K562 (cell line): ENCODE data around the gene ITGA3. TPM values are rescaled to one million over a fixed set of nuclear protein-coding genes. Genes with fewer than 3 reads are reported as not detected.

Experiments used
- GTF3C2 ChIP-seq: IDR thresholded peaks from 3 replicates; pipeline ENCODE4 v1.6.1; 2011; ENCODE audit warnings: borderline replicate concordance, mild to moderate bottlenecking, moderate library complexity; ENCODE audit not compliant: insufficient read length; ENCODE audit errors: extremely low read depth
- HDAC8 ChIP-seq: fragments of 450-650 bp; IDR thresholded peaks from 2 replicates; pipeline ENCODE4 v1.6.1; 2016; ENCODE audit warnings: mild to moderate bottlenecking, missing genetic modification characterization, moderate library complexity, missing compliant biosample characterization
- HMBOX1 ChIP-seq: sonication (generic); IDR thresholded peaks from 2 replicates; pipeline ENCODE4 v1.6.1; 2016
- L3MBTL2 ChIP-seq: fragments of 450-650 bp; IDR thresholded peaks from 2 replicates; pipeline ENCODE4 v1.6.1; 2016; ENCODE audit warnings: mild to moderate bottlenecking, moderate library complexity
- MEF2A ChIP-seq: IDR thresholded peaks from 2 replicates; pipeline ENCODE4 v1.6.1; 2011; ENCODE audit warnings: low read depth, mild to moderate bottlenecking, low read length, moderate library complexity; ENCODE audit not compliant: control insufficient read depth
- NR2C2 ChIP-seq, 2 experiments: fragments of 200-800 bp in 1 of 2; sonication (Bioruptor generic) in 1 of 2; sonication (generic) in 1 of 2; formaldehyde crosslinking in 1 of 2; IDR thresholded peaks; 2 replicates each; pipeline versions ENCODE4 v1.6.1 to v1.8.0; 2016 to 2022; ENCODE audit warnings: mild to moderate bottlenecking in 1 of 2, missing compliant biosample characterization in 1 of 2, missing genetic modification characterization in 1 of 2, missing genetic modification reagents in 1 of 2
- PCBP1 ChIP-seq: fragments of 200-400 bp; formaldehyde crosslinking; IDR thresholded peaks from 2 replicates; pipeline ENCODE4 v1.6.1; 2018; ENCODE audit warnings: mild to moderate bottlenecking, low read depth, low read length; ENCODE audit not compliant: poor library complexity, severe bottlenecking
- PCBP2 ChIP-seq: fragments of 200-400 bp; formaldehyde crosslinking; IDR thresholded peaks from 2 replicates; pipeline ENCODE4 v1.6.1; 2018; ENCODE audit warnings: low read length, low read depth, mild to moderate bottlenecking, moderate library complexity; ENCODE audit not compliant: poor library complexity, severe bottlenecking
- POLR2A ChIP-seq: fragments of 450-650 bp; conservative IDR thresholded peaks from 2 replicates; pipeline ENCODE4 v1.6.1; 2016
- PREB ChIP-seq: sonication (generic); formaldehyde crosslinking; IDR thresholded peaks from 2 replicates; pipeline ENCODE4 v1.8.1; 2023; ENCODE audit warnings: mild to moderate bottlenecking, missing genetic modification reagents
- PTBP1 ChIP-seq: fragments of 200-400 bp; formaldehyde crosslinking; IDR thresholded peaks from 2 replicates; pipeline ENCODE4 v1.6.1; 2017; ENCODE audit warnings: low read depth, low read length
- RNF2 ChIP-seq: sonication (generic); IDR thresholded peaks from 2 replicates; pipeline ENCODE4 v1.6.1; 2016
- SNRNP70 ChIP-seq: fragments of 200-400 bp; formaldehyde crosslinking; optimal IDR thresholded peaks from 2 replicates; pipeline ENCODE3; 2017; ENCODE audit warnings: low read depth, low read length
- SP1 ChIP-seq: sonication (generic); formaldehyde crosslinking; IDR thresholded peaks from 2 replicates; pipeline ENCODE4 v1.8.1; 2022; ENCODE audit warnings: mild to moderate bottlenecking, missing genetic modification reagents
- TBL1XR1 ChIP-seq, 2 experiments: IDR thresholded peaks; 2 replicates each; pipeline ENCODE4 v1.6.1; 2012; ENCODE audit warnings: improper control_type of control experiment in 2 of 2, low read length in 2 of 2, mild to moderate bottlenecking in 1 of 2
- TCF7 ChIP-seq: sonication (generic); IDR thresholded peaks from 2 replicates; pipeline ENCODE4 v1.6.1; 2016; ENCODE audit warnings: antibody characterized with exemption, borderline replicate concordance
- TOE1 ChIP-seq, 2 experiments: fragments of 450-650 bp in 1 of 2; sonication (generic) in 1 of 2; formaldehyde crosslinking in 1 of 2; IDR thresholded peaks; 2 replicates each; pipeline versions ENCODE4 v1.7.1 to v1.8.0; 2016 to 2022; ENCODE audit warnings: borderline replicate concordance in 2 of 2, mild to moderate bottlenecking in 2 of 2, antibody characterized with exemption in 1 of 2, inconsistent platforms in 1 of 2, low read depth in 1 of 2, missing genetic modification reagents in 1 of 2, moderate library complexity in 1 of 2
- UBTF ChIP-seq, 2 experiments: IDR thresholded peaks; 2 replicates each; pipeline ENCODE4 v1.6.1; 2012; ENCODE audit warnings: improper control_type of control experiment in 2 of 2, low read depth in 2 of 2, low read length in 2 of 2, borderline replicate concordance in 1 of 2
- ZNF449 ChIP-seq: fragments of 250-450 bp; sonication (Bioruptor Pico); IDR thresholded peaks from 2 replicates; pipeline ENCODE4 v1.8.0; 2022; ENCODE audit warnings: moderate library complexity, mild to moderate bottlenecking, inconsistent platforms
- polyA plus RNA-seq, 8 experiments: library from polyadenylated mRNA; depleted of rRNA in 4 of 8; stranded (reverse) in 5 of 8; unstranded in 3 of 8; fragments of >200 nt; fragmentation: Nextera tagmentation in 2 of 8; fragmentation: Illumina TruSeq in 1 of 8; extraction: Ambion mirVana in 2 of 8; extraction: Trizol in 1 of 8; gene quantifications; 2 replicates each; pipeline versions ENCODE4 v1.2.1 to v1.2.3, GENCODE V29; 2011 to 2014; ENCODE audit warnings: inconsistent platforms in 1 of 8, missing spikeins in 1 of 8
- total RNA-seq, 7 experiments: library from RNA; depleted of rRNA in 6 of 7; stranded (reverse); fragments of >200 nt in 6 of 7; fragmentation: Illumina TruSeq in 2 of 7; extraction: Trizol in 2 of 7; gene quantifications; 2 replicates each; pipeline versions ENCODE4 v1.2.1 to v1.2.3, GENCODE V29; 2011 to 2021; ENCODE audit warnings: low replicate concordance in 1 of 7

ITGA3 gene
- total and polyA plus RNA-seq, 9 of the 15 experiments (the other 6 are each of a cell fraction or from before 2014, with no cell fraction given), result 0.03 to 0.75 (median 0.14) TPM; not detected in 2

- no peak for TF ChIP-seq UBTF (IDR thresholded peaks at IDR 0.05; ENCODE audit: borderline replicate concordance in 1 of 2, low read depth in 2 of 2, low read length in 2 of 2)
- no peak for TF ChIP-seq ZNF449 (CRISPR knock-in tag)
- TF ChIP-seq RNF2, result no peak
- no peak for TF ChIP-seq PCBP2
- TF ChIP-seq L3MBTL2, result peak; percentile 86
- TF ChIP-seq HMBOX1, result no peak
- TF ChIP-seq SP1, result no peak
- TF ChIP-seq TOE1 (IDR thresholded peaks at IDR 0.05; ENCODE audit: borderline replicate concordance), result no peak
- no peak for TF ChIP-seq TOE1 (CRISPR knock-in tag; IDR thresholded peaks at IDR 0.05; ENCODE audit: borderline replicate concordance, low read depth)
- no peak for TF ChIP-seq PTBP1
- TF ChIP-seq PREB (CRISPR knock-in tag), result no peak
- TF ChIP-seq GTF3C2, result no peak
- no peak for TF ChIP-seq PCBP1
- TF ChIP-seq SNRNP70, result no peak
- no peak for TF ChIP-seq MEF2A
- no peak for TF ChIP-seq HDAC8 (tag)
- no peak for TF ChIP-seq NR2C2 (CRISPR knock-in tag; IDR thresholded peaks at IDR 0.05)
- no peak for TF ChIP-seq NR2C2 (tag; IDR thresholded peaks at IDR 0.05)
- no peak for TF ChIP-seq POLR2A
- TF ChIP-seq TCF7, result no peak
- TF ChIP-seq TBL1XR1 (IDR thresholded peaks at IDR 0.05; ENCODE audit: low read length in 2 of 2), result no peak
Observed at GRCh38 chr17:50051082-50051576, 4.8 kb upstream of the ITGA3 start (continued).
